Myocyte (in vitro differentiated cells): ENCODE data around the gene CACNA1D. TPM values are rescaled to one million over a fixed set of nuclear protein-coding genes. Genes with fewer than 3 reads are reported as not detected.

Experiments
- DNase-seq: peaks from one replicate; pipeline ENCODE4 v3.0.0-alpha.2; 2012; ENCODE audit warnings: low read depth
- total RNA-seq: library from RNA; depleted of rRNA; stranded (reverse); fragments of >200 nt; gene quantifications from 2 replicates; pipeline ENCODE4 v1.2.3, GENCODE V29; 2014

CACNA1D gene
- total RNA-seq, 1 donor from 2014 or later = not detected

DNA sequence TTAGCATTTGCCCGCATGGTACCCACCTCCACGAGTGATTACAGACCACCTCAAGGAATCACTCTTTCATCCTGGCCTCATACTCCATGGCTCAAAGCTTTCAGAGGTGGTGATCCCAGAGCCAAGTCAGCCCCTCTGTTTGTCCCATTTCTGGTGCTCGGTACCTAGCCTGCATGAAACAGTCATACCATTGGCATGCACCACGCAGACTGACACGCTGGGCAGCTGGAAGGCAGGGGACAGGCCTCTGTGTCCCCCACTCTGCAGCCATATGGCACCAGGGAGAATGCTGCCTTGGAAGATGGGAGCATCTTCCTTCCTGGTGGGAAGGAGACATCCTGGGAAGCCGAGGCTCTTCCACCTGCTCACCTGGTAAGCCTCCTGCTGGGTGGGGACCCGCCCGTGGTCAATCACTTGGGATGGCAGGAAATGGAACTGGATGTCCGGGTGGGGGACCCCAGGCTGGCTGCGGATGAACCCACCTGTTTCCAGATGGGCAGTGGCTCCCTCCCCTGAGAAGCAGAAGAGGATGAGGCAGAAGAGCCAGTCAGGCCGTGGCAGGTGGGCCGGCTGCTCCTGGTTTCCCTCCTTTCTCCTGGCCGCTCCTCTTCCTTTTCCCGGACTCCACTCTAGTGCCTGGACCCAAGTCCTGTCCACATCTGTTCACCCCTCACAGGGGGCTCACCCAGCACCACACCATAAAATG, 324.9 kb downstream of the CACNA1D start:
- no peak for DNase-seq

DNA sequence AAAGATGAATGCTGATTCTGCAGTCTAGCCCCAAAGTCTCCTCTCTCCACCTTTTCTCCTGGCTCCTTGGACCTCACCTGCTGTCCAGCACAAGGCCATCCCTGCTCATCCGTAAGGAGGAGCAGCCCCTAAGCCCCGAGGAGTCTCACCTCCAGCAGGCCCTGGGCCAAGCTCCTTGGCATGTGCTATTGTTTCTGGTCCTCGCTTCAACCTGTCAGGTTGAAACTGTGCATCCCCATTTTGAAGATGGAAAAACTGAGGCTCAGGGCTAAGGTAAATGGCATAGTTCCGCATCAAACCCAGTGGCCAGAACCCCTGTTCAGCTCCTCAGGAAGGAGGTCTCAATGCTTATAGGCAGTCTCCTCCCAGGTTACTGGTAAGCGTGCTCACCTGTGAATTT, 325.7 kb downstream of the CACNA1D start:
- DNase-seq = no peak

DNA sequence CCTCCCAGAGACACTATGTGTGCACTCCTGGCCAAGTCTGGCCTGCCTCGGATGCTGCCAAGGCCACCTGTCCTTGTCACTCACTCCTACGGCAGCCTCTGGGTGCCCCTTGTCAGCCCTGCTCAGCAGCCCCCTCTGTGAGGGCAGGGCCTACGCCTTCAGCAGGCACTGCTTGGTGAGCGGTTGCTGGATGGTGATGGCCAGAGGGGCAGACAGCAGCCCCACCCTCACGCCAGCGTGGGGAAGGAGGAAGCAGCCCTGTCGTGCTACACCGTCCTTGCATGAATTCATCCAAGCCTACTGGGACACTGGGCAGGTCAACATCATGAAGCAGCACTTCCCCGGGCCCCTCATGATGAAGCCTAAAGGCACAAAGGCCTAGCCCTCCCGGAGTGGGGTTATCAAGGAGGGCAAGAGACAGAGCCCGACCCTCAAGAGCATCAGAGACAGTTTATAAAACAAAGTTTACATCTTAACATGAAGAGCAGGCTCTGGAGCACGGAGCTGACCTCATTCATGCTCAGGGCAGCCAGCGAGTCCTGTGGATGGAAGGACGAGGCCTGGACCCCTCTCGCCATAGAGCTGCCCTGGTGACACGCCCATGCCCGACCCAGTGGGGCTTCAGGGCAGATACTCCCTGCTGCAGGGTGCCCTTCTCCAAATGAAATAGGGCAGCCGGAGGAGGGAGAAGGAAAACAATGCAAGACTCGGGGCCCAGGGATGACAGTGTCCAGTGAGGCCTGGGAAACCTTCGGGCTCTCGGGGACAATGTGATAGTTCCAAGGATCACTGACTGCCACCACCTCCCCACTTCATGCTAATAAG, 326.6 kb downstream of the CACNA1D start:
- peak; percentile 79 for DNase-seq

GRCh38 chr3:53821631-53822121, 327.3 kb downstream of the CACNA1D start:
- peak; percentile 98 for DNase-seq

DNA sequence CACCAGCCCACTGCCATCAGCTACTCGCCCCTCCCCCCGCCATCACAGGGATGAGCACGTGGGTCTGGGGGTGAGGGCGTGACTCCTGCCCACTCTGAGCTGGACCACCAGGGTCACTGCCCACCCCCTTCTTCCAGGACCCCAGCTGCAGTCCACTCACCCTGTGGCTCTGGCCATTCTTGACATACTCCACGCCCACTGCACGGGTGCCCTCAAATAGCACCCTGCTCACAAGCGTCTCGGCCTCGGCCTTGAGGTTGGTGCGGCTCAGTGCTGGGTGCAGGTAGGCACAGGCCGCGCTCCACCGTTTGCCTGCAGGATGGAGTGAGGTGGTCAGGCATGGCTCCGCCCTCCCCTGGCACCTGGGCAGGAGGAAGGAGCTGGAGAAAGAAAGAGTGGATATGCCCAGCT, 327.9 kb downstream of the CACNA1D start:
- no peak for DNase-seq

DNA sequence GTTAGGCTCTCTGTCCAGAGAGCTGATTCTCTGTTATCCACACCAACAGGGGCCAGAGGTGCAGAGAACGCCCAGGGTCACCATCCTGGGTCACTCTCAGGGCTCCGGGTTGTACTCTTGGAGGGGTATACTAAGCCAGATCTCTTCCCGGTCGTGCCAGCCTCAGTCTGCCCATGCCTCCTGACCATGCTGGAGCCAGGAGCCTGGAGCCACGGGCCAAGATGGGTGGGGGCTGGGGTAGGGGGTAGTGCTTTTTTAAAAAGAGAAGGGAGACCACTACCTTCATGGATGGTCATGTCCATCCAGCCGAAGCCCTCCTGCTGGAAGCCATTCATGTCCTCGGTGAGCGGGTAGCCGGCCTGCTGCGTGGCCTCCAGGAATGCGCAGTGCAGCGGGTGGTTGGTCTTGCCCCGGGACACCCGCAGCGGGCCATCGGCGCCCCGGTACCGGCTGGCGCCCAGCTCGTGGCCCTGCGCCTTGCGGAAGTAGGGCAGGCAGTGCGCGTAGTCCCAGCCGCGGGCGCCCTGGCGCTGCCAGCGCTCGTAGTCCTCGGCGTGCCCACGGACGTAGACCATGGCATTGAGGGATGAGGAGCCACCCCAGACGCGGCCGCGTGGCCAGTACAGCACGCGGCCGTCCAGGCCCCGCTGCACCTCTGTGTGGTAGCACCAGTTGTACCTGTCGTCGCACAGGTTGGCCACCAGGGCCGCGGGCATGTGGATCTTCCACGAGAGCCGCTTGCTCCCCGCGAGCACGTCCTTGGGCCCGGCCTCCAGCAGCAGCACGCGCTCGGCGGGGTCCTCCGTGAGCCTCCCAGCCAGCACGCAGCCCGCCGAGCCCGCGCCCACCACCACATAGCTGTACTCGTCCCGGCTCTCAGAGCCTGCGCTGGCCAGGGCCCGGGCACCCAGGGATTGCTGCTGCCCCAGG, 328.9 kb downstream of the CACNA1D start:
- DNase-seq = no peak

DNA sequence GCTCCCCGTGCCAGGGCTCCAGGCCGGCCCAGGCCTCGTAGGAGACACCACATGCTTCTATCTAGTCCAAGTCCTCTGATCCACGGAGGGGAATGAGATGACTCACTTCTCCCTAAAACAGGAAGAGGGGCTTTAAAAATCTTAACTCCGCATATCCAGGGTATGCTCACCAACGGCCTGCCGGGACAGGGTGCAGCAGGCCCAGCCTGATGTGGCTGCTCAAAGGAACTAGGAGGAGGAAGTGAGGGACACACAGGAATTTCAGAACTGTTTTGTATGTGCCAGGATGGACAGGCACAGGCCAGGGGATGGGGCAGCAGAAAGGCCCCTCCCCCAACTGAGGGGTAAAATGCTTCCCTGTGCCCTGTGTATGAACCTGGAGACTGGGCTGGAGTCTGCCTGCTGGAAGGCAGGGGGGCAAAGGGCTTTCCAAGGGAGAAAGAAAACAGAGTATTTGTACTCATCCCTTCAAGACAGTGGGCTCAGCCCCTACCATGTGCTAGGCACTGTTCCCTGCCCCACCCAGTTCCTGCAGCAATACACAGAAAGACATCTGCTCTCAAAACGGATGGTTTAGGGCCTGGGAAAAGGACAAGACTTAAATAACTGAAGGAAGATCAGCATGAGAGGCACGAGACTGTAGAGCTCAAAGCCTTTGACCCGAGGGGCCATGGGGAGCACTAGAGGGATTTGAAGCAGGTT, 329.7 kb downstream of the CACNA1D start:
- no peak for DNase-seq

- DNase-seq = no peak
These were observed 330.4 kb downstream of the CACNA1D start for GRCh38 chr3:53824795-53825194.

DNA sequence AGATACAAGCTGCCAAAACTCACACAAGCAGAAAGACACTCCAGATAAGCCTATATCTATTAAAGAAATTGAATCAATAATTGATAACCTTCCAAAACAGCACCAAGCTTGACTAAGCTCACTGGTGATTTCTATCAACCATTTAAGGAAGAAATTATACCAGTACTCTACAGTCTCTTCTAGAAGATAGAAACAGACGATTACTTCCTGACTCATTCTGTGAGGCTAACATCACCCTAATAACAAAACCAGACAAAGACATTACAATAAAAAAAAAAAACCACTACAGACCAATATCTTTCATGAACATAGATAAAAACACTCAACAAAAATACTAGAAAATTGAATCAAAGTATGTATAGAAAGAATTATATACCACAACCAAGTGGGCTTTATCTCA, 331.6 kb downstream of the CACNA1D start:
- no peak for DNase-seq

DNA sequence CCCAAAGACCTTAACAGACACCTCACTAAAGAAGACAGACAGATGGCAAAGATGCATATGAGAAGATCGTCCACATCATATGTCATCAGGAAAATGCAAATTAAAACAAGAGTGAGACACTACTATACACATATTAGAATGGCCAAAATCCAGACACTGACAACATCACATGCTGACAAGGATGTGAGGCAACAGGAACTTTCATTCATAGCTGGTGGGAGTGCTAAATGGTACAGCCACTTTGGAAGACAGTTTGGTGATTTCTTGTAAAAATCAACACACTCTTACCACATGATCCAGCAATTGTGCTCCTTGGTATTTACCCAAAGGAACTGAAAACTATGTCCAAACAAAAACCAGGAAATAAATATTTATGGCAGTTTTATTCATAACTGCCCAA, 334.2 kb downstream of the CACNA1D start:
- no peak for DNase-seq

- DNase-seq = no peak
These were observed 335.2 kb downstream of the CACNA1D start for GRCh38 chr3:53829605-53830004.

- no peak for DNase-seq
These were observed 336.5 kb downstream of the CACNA1D start for GRCh38 chr3:53830944-53831343.

GRCh38 chr3:53833053-53833645, 338.7 kb downstream of the CACNA1D start:
- DNase-seq = no peak

- DNase-seq = no peak
These were observed 339.3 kb downstream of the CACNA1D start for GRCh38 chr3:53833700-53834099.

DNA sequence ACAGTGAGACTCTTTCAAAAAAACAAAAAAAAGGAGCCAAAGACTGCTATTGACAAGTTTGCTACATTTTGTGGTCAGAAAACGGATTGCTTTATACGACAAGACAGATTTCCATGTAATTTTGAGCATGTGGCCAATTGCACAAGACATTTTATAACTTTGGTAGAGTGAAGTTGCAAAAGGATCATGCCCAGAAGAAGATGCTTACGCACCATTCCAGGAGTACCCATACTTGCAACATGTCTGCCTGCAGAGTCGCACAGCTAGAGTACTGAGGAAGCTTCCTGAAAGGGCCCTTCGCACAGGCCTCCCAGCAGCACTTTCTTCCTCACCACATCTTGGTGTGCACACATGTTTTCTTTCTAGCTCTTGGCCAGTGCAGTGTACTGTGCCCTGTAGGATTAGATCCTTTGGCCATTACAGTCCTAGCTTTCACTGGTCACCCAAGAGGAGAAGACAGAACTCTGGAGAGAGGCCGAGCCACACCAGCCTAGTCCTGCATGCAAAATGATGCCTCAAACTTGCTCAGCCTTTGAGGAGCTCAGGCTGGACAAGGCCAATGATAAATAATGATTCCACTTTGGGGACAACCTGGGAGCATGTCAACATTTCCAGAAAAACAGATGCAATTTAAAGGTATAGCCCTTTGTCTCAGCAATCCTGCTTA, 340.2 kb downstream of the CACNA1D start:
- no peak for DNase-seq

DNA sequence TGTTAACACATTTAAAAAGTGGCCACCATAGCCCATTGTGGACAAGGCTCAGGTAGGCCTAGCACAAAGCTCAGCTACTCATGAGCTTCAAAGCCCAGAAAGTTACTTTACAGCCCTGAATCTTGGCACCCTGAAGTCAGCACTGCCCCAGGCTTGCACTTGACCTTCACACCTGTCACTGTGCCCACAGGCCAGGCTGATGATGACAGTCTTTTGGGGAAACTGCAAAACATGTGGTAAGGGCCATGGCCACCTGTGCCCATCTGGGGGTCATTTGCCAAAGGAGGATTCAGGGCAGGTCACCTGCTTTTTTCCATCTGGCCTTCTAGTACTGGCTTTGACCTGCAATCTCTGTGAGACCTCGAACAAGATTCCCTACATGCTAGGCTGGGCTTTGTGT, 340.8 kb downstream of the CACNA1D start:
- DNase-seq = peak; percentile 79

DNA sequence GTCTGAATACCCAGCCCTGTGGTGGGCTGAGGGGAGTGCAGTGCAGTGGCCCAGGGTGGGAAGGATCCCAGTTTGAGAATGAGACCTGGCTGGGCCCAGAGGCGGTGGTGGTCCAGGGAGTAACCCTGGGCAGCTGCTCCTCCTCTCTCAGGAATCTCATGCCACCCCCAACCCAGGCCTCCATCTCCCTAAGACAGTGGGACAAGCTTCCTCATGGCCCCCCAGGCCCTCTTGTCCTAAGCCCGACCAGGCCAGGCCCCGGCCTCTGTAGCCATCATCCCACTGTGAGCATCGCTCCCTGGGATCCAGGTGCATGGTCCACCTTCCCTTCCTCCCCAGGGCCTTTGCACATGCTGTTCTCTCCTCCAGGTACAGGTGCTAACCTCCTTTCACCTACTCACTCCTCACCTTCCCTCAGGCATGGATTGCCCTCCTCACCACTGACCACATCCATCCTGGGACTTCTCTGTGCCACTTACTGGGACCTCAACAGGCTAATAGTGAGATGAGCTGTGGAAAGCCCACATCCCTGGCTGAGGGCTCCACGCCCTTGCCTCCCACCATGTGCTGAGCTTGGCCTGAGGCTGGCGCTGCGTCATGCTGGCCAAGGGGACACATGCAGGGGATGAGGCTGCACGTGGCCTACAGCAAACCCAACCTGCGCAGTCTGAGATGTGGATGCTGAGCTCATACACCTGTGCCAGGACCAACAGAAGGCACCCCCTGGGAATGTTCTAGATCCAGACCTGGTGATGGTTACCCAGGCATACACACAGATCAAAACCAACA, 341.9 kb downstream of the CACNA1D start:
- no peak for DNase-seq

GRCh38 chr3:53837331-53837730, 342.9 kb downstream of the CACNA1D start:
- no peak for DNase-seq

DNA sequence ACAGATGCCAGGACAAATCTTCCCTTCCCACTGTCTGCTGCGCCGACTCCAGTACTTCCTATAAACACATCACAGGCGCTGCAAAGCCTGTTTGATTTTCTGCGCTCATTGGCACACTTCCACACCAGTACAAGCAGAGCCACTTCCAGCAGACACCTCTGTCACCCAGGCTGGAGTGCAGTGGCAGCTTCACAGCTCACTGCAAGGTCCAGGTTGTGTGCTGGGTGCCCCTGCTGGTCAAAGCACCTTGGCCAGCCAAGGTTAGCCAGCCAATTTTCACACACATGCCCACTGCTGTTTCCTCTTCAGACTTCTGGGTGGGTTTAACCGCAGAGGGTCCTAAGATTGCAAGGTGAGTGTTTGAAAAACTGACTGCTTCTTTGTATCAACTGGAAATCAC, 346.9 kb downstream of the CACNA1D start:
- no peak for DNase-seq
